Gastrocnemius medialis (tissue), 4 donors: Measurements from ENCODE around the gene TTLL3.

Source experiments
- CTCF ChIP-seq, 5 experiments: fragments of 450-650 bp in 3 of 5; fragments of 200-600 bp in 2 of 5; sonication (generic) in 2 of 5; IDR thresholded peaks in 4 of 5; conservative IDR thresholded peaks in 1 of 5; 1 replicate in 4 of 5; 2 replicates in 1 of 5; pipeline ENCODE4 v1.5.1; 2016 to 2019; ENCODE audit warnings: antibody characterized with exemption in 5 of 5, mild to moderate bottlenecking in 3 of 5, moderate library complexity in 3 of 5
- POLR2A ChIP-seq, 2 donors: fragments of 450-650 bp; IDR thresholded peaks; one replicate each; pipeline ENCODE4 v1.6.1; 2017; ENCODE audit warnings: antibody characterized with exemption in 2 of 2, mild to moderate bottlenecking in 2 of 2, moderate library complexity in 2 of 2

GRCh38 chr3:9817436-9817835 lies 7.4 kb downstream of the TTLL3 start:
- TF ChIP-seq POLR2A (IDR thresholded peaks at IDR 0.05) (no peak), CTCF (IDR thresholded peaks at IDR 0.05 in 4 of 5, conservative IDR thresholded peaks at IDR 0.05 in 1 of 5) (no peak)
